Prostate gland (tissue), 2 donors: ENCODE measurements around the gene PGM3.

Source experiments
- POLR2A ChIP-seq: fragments of 450-650 bp; IDR thresholded peaks from one replicate; pipeline ENCODE4 v1.6.1; 2016; ENCODE audit warnings: antibody characterized with exemption, mild to moderate bottlenecking
- POLR2AphosphoS5 ChIP-seq: sonication (generic); formaldehyde crosslinking; IDR thresholded peaks from one replicate; pipeline ENCODE4 v1.6.1; 2017; ENCODE audit warnings: antibody characterized with exemption
- TF ChIP-seq, protein P1 (sequence below), 4 experiments: fragments of 200-600 bp in 2 of 4; fragments of 450-650 bp in 2 of 4; sonication (generic) in 2 of 4; IDR thresholded peaks; 1 replicate in 3 of 4; 2 replicates in 1 of 4; pipeline ENCODE4 v1.5.1; 2016 to 2019; ENCODE audit warnings: antibody characterized with exemption in 4 of 4, mild to moderate bottlenecking in 2 of 4, moderate library complexity in 2 of 4

GRCh38 chr6:83124553-83124952 lies 68.5 kb downstream of the PGM3 start:
- TF ChIP-seq, protein P1, sequence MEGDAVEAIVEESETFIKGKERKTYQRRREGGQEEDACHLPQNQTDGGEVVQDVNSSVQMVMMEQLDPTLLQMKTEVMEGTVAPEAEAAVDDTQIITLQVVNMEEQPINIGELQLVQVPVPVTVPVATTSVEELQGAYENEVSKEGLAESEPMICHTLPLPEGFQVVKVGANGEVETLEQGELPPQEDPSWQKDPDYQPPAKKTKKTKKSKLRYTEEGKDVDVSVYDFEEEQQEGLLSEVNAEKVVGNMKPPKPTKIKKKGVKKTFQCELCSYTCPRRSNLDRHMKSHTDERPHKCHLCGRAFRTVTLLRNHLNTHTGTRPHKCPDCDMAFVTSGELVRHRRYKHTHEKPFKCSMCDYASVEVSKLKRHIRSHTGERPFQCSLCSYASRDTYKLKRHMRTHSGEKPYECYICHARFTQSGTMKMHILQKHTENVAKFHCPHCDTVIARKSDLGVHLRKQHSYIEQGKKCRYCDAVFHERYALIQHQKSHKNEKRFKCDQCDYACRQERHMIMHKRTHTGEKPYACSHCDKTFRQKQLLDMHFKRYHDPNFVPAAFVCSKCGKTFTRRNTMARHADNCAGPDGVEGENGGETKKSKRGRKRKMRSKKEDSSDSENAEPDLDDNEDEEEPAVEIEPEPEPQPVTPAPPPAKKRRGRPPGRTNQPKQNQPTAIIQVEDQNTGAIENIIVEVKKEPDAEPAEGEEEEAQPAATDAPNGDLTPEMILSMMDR (IDR thresholded peaks at IDR 0.05): no peak
- no peak for TF ChIP-seq POLR2A
- no peak for TF ChIP-seq POLR2AphosphoS5
